ENCODE measurements around the gene APAF1.

Gene APAF1

DNA sequence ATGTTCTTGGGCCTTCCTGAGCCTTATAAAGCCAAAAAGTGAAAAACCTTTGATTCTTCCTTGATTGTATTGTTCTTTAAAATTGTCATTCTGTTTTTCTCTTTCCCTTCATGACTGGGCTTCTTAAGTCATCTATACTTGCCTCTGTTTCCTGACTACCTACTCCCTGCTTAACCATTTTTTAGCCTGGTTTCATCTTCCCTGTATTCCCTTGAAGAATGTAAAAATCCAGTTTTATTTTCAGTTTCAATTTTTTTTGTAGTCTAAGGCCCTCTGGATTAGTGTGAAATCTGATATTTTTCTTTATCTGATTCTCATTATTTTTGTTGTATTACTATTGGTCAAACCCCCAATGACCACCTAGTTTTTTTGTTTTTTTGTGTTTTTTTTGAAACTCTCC lies 46.3 kb downstream of the APAF1 start:
- no peak for TF ChIP-seq CTCF (IDR thresholded peaks at IDR 0.05; ENCODE audit: borderline replicate concordance, insufficient read depth, low read depth, low read length)
- no peak overlapping the region for H3K4me3 ChIP-seq (ENCODE audit: low read depth, low read length)

DNA sequence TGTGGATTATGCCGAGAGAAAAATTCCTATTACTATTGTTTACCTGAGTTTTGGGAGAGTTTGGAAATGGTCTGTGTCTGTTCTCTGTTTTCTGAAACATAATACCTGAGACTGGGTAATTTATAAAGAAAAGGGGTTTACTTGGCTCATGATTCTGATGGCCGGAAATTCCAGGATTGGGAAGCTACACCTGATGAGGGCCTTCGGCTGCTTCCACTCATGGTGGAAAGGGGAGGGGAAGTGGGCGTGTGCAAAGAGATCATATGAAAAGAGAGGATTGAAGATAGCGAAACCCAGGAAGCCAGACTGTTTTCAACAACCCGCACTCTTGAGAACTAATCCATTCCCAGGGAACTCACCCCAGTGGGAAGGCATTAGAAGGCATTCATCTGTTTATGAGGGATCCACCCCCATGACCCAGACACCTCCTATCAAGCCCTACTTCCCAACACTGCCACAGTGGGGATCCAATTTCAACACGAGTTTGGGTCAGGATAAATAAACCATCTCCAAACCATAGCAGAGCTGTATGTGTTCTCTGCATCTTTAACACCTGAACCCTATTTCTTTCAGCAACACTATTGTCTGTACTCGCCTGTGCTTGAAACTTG lies 51.1 kb downstream of the APAF1 start:
- H3K4me3 ChIP-seq (ENCODE audit: low read depth, low read length) = no peak overlapping the region
- no peak for TF ChIP-seq CTCF (IDR thresholded peaks at IDR 0.05; ENCODE audit: borderline replicate concordance, insufficient read depth, low read depth, low read length)

DNA sequence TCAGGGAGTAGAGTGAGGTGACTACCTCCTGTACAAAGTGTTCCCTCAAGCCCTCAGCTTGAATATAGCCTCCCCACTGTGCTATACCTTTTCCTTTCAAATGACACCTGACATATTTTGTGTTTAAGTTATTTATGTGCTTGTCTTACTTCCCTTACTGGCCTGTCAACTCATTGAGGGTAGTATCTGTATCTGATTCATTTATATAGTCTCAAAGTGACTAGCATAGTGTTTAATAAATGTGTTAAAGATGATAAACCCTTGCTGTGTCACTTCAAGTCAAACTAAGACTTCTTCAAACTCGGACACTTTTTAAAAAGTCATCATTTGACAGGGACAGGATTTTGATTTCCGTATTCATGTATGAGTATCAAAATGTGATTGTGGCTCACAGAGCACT lies 52.1 kb downstream of the APAF1 start:
- no peak for TF ChIP-seq CTCF (IDR thresholded peaks at IDR 0.05; ENCODE audit: borderline replicate concordance, insufficient read depth, low read depth, low read length)
- no peak overlapping the region for H3K4me3 ChIP-seq (ENCODE audit: low read depth, low read length)

- no peak overlapping the region for H3K4me3 ChIP-seq (ENCODE audit: low read depth, low read length)
- TF ChIP-seq CTCF (IDR thresholded peaks at IDR 0.05; ENCODE audit: borderline replicate concordance, insufficient read depth, low read depth, low read length) = peak; percentile 44; the same call in 1 of the 2 replicates
These were observed 53.7 kb downstream of the APAF1 start for GRCh38 chr12:98698603-98699463.

GRCh38 chr12:98699586-98699985 lies 54.5 kb downstream of the APAF1 start:
- no peak overlapping the region for H3K4me3 ChIP-seq (ENCODE audit: low read depth, low read length)
- no peak for TF ChIP-seq CTCF (IDR thresholded peaks at IDR 0.05; ENCODE audit: borderline replicate concordance, insufficient read depth, low read depth, low read length)

GRCh38 chr12:98701166-98701565 lies 56.1 kb downstream of the APAF1 start:
- no peak overlapping the region for H3K4me3 ChIP-seq (ENCODE audit: low read depth, low read length)
- TF ChIP-seq CTCF (IDR thresholded peaks at IDR 0.05; ENCODE audit: borderline replicate concordance, insufficient read depth, low read depth, low read length) = no peak

GRCh38 chr12:98709022-98709421 lies 63.9 kb downstream of the APAF1 start:
- no peak overlapping the region for H3K4me3 ChIP-seq (ENCODE audit: low read depth, low read length)
- TF ChIP-seq CTCF (IDR thresholded peaks at IDR 0.05; ENCODE audit: borderline replicate concordance, insufficient read depth, low read depth, low read length) = no peak
